K562 (cell line): Measurements from ENCODE around the gene CTIF. TPM values are rescaled to one million over a fixed set of nuclear protein-coding genes. Genes with fewer than 3 reads are reported as not detected.

Source experiments
- CEBPG ChIP-seq, 3 experiments: fragments of 200-800 bp in 1 of 3; sonication (Bioruptor generic) in 1 of 3; sonication (generic) in 1 of 3; formaldehyde crosslinking in 1 of 3; IDR thresholded peaks in 2 of 3; conservative IDR thresholded peaks in 1 of 3; 2 replicates each; pipeline versions ENCODE4 v1.6.1 to v1.8.0; 2016 to 2022; ENCODE audit warnings: missing compliant biosample characterization in 2 of 3, missing genetic modification characterization in 2 of 3, mild to moderate bottlenecking in 1 of 3, missing genetic modification reagents in 1 of 3
- KAT8 ChIP-seq: fragments of 450-650 bp; IDR thresholded peaks from 2 replicates; pipeline ENCODE4 v1.6.1; 2016; ENCODE audit warnings: low read depth, mild to moderate bottlenecking
- MXI1 ChIP-seq: IDR thresholded peaks from 2 replicates; pipeline ENCODE4 v1.6.1; 2011; ENCODE audit warnings: low read depth, mild to moderate bottlenecking, improper control_type of control experiment, low read length
- NFXL1 ChIP-seq: fragments of 450-650 bp; formaldehyde crosslinking; IDR thresholded peaks from 2 replicates; pipeline ENCODE4 v1.4.0; 2021; ENCODE audit warnings: mild to moderate bottlenecking
- RBM14 ChIP-seq: fragments of 200-400 bp; formaldehyde crosslinking; IDR thresholded peaks from 2 replicates; pipeline ENCODE4 v1.6.1; 2018; ENCODE audit warnings: low read depth, mild to moderate bottlenecking, low read length, moderate library complexity, borderline replicate concordance; ENCODE audit not compliant: insufficient read depth
- SMC3 ChIP-seq: conservative IDR thresholded peaks from 2 replicates; pipeline ENCODE4 v1.6.1; 2011; ENCODE audit warnings: low read depth, low read length, improper control_type of control experiment; ENCODE audit not compliant: insufficient read depth
- U2AF2 ChIP-seq: fragments of 200-400 bp; formaldehyde crosslinking; optimal IDR thresholded peaks from 2 replicates; pipeline ENCODE3; 2017; ENCODE audit warnings: low read depth, mild to moderate bottlenecking, low read length
- ZNF197 ChIP-seq: fragments of 200-800 bp; sonication (Bioruptor generic); IDR thresholded peaks from 2 replicates; pipeline ENCODE4 v1.6.1; 2016; ENCODE audit warnings: low read depth, missing genetic modification characterization, missing compliant biosample characterization
- ZNF232 ChIP-seq: sonication (generic); formaldehyde crosslinking; IDR thresholded peaks from 2 replicates; pipeline ENCODE4 v1.8.0; 2022; ENCODE audit warnings: mild to moderate bottlenecking, missing genetic modification reagents
- ZNF75A ChIP-seq: fragments of 450-650 bp; formaldehyde crosslinking; IDR thresholded peaks from 2 replicates; pipeline ENCODE4 v1.4.0; 2020; ENCODE audit warnings: mild to moderate bottlenecking
- polyA plus RNA-seq, 8 experiments: library from polyadenylated mRNA; depleted of rRNA in 4 of 8; stranded (reverse) in 5 of 8; unstranded in 3 of 8; fragments of >200 nt; fragmentation: Nextera tagmentation in 2 of 8; fragmentation: Illumina TruSeq in 1 of 8; extraction: Ambion mirVana in 2 of 8; extraction: Trizol in 1 of 8; gene quantifications; 2 replicates each; pipeline versions ENCODE4 v1.2.1 to v1.2.3, GENCODE V29; 2011 to 2014; ENCODE audit warnings: inconsistent platforms in 1 of 8, missing spikeins in 1 of 8
- total RNA-seq, 7 experiments: library from RNA; depleted of rRNA in 6 of 7; stranded (reverse); fragments of >200 nt in 6 of 7; fragmentation: Illumina TruSeq in 2 of 7; extraction: Trizol in 2 of 7; gene quantifications; 2 replicates each; pipeline versions ENCODE4 v1.2.1 to v1.2.3, GENCODE V29; 2011 to 2021; ENCODE audit warnings: low replicate concordance in 1 of 7
- TF ChIP-seq, protein P1 (sequence below), 2 experiments: fragments of 150-350 bp in 1 of 2; IDR thresholded peaks; 2 replicates each; pipeline ENCODE4 v1.6.1; 2012 to 2016; ENCODE audit warnings: low read depth in 2 of 2, low read length in 2 of 2, mild to moderate bottlenecking in 1 of 2, moderate library complexity in 1 of 2
- TF ChIP-seq, protein P2 (sequence below): fragments of 150-350 bp; IDR thresholded peaks from 2 replicates; pipeline ENCODE4 v1.6.1; 2014; ENCODE audit warnings: low read depth, mild to moderate bottlenecking, low read length, borderline replicate concordance
- TF ChIP-seq, protein P3 (sequence below): fragments of 450-650 bp; IDR thresholded peaks from 2 replicates; pipeline ENCODE4 v1.6.1; 2018; ENCODE audit warnings: mild to moderate bottlenecking, low read depth; ENCODE audit not compliant: partially characterized antibody
- TF ChIP-seq, protein P4 (sequence below): fragments of 250-450 bp; sonication (Bioruptor Pico); IDR thresholded peaks from 2 replicates; pipeline ENCODE4 v1.4.0; 2020; ENCODE audit warnings: mild to moderate bottlenecking, moderate library complexity, borderline replicate concordance

Gene CTIF
- total and polyA plus RNA-seq, 9 of the 15 experiments (the other 6 are each of a cell fraction or from before 2014, with no cell fraction given), result 0.17 to 11.5 (median 2.2) TPM

DNA sequence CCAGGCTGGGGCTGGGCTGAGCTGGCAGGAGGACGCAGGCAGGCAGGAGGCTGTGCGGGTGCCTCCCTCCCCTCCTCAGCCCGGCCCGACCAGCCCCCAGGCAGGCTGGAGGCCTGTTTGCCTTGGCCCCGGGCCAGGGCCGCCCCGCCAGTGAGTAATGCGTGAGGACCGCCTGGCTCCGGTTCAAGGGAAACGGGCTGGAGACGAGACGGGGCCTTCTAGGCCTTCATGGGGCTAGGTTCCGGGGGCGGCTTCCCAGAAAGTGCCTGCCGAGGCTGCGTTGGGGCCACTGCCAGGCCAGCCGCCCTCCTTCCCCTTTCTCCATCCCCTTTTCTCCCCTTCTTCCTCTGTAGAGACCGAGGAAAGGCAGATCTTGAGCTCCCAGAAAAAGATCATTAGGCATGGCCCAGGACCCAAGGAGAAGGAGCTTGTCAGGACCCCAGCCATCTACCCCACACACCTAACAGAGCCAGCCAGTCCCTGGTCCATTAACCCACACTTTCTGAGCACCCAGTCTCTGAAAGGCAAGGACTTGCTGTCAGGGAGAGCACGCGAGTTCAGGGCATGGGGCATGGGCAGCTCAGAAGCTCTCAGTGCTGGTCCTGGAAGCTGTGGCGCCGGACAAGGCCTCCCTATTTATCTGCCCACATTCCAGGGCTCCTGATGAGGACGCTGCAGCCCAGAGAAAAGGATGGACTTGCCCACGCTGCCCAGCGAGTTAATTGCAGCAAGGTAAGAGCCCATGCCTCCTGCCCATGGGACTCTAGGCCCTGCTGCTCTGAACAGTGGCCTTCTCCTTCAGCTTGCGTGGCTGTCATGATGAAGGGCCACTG, 363.4 kb downstream of the CTIF start (continued):
- TF ChIP-seq, protein P1, sequence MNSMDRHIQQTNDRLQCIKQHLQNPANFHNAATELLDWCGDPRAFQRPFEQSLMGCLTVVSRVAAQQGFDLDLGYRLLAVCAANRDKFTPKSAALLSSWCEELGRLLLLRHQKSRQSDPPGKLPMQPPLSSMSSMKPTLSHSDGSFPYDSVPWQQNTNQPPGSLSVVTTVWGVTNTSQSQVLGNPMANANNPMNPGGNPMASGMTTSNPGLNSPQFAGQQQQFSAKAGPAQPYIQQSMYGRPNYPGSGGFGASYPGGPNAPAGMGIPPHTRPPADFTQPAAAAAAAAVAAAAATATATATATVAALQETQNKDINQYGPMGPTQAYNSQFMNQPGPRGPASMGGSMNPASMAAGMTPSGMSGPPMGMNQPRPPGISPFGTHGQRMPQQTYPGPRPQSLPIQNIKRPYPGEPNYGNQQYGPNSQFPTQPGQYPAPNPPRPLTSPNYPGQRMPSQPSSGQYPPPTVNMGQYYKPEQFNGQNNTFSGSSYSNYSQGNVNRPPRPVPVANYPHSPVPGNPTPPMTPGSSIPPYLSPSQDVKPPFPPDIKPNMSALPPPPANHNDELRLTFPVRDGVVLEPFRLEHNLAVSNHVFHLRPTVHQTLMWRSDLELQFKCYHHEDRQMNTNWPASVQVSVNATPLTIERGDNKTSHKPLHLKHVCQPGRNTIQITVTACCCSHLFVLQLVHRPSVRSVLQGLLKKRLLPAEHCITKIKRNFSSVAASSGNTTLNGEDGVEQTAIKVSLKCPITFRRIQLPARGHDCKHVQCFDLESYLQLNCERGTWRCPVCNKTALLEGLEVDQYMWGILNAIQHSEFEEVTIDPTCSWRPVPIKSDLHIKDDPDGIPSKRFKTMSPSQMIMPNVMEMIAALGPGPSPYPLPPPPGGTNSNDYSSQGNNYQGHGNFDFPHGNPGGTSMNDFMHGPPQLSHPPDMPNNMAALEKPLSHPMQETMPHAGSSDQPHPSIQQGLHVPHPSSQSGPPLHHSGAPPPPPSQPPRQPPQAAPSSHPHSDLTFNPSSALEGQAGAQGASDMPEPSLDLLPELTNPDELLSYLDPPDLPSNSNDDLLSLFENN (IDR thresholded peaks at IDR 0.05; ENCODE audit: low read depth in 2 of 2, low read length in 2 of 2), result no peak
- TF ChIP-seq ZNF75A (CRISPR knock-in tag) (no peak), CEBPG (CRISPR knock-in tag; IDR thresholded peaks at IDR 0.05) (no peak), CEBPG (tag; conservative IDR thresholded peaks at IDR 0.05 in 1 of 2, IDR thresholded peaks at IDR 0.05 in 1 of 2) (no peak), NFXL1 (CRISPR knock-in tag) (no peak), MXI1 (no peak), U2AF2 (no peak), RBM14 (no peak), KAT8 (no peak), ZNF197 (CRISPR knock-in tag) (no peak), ZNF232 (CRISPR knock-in tag) (no peak), SMC3 (no peak)
- TF ChIP-seq, protein P2, sequence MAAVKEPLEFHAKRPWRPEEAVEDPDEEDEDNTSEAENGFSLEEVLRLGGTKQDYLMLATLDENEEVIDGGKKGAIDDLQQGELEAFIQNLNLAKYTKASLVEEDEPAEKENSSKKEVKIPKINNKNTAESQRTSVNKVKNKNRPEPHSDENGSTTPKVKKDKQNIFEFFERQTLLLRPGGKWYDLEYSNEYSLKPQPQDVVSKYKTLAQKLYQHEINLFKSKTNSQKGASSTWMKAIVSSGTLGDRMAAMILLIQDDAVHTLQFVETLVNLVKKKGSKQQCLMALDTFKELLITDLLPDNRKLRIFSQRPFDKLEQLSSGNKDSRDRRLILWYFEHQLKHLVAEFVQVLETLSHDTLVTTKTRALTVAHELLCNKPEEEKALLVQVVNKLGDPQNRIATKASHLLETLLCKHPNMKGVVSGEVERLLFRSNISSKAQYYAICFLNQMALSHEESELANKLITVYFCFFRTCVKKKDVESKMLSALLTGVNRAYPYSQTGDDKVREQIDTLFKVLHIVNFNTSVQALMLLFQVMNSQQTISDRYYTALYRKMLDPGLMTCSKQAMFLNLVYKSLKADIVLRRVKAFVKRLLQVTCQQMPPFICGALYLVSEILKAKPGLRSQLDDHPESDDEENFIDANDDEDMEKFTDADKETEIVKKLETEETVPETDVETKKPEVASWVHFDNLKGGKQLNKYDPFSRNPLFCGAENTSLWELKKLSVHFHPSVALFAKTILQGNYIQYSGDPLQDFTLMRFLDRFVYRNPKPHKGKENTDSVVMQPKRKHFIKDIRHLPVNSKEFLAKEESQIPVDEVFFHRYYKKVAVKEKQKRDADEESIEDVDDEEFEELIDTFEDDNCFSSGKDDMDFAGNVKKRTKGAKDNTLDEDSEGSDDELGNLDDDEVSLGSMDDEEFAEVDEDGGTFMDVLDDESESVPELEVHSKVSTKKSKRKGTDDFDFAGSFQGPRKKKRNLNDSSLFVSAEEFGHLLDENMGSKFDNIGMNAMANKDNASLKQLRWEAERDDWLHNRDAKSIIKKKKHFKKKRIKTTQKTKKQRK, result no peak
- TF ChIP-seq, protein P3, sequence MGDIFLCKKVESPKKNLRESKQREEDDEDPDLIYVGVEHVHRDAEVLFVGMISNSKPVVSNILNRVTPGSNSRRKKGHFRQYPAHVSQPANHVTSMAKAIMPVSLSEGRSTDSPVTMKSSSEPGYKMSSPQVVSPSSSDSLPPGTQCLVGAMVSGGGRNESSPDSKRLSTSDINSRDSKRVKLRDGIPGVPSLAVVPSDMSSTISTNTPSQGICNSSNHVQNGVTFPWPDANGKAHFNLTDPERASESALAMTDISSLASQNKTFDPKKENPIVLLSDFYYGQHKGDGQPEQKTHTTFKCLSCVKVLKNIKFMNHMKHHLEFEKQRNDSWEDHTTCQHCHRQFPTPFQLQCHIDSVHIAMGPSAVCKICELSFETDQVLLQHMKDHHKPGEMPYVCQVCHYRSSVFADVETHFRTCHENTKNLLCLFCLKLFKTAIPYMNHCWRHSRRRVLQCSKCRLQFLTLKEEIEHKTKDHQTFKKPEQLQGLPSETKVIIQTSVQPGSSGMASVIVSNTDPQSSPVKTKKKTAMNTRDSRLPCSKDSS, result no peak
- TF ChIP-seq, protein P4, sequence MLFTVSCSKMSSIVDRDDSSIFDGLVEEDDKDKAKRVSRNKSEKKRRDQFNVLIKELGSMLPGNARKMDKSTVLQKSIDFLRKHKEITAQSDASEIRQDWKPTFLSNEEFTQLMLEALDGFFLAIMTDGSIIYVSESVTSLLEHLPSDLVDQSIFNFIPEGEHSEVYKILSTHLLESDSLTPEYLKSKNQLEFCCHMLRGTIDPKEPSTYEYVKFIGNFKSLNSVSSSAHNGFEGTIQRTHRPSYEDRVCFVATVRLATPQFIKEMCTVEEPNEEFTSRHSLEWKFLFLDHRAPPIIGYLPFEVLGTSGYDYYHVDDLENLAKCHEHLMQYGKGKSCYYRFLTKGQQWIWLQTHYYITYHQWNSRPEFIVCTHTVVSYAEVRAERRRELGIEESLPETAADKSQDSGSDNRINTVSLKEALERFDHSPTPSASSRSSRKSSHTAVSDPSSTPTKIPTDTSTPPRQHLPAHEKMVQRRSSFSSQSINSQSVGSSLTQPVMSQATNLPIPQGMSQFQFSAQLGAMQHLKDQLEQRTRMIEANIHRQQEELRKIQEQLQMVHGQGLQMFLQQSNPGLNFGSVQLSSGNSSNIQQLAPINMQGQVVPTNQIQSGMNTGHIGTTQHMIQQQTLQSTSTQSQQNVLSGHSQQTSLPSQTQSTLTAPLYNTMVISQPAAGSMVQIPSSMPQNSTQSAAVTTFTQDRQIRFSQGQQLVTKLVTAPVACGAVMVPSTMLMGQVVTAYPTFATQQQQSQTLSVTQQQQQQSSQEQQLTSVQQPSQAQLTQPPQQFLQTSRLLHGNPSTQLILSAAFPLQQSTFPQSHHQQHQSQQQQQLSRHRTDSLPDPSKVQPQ (CRISPR knock-in tag), result no peak
